ENCODE data around the gene INAFM1.

GRCh38 chr19:47236072-47236675, 38.5 kb upstream of the INAFM1 start:
- TF ChIP-seq, protein P1, sequence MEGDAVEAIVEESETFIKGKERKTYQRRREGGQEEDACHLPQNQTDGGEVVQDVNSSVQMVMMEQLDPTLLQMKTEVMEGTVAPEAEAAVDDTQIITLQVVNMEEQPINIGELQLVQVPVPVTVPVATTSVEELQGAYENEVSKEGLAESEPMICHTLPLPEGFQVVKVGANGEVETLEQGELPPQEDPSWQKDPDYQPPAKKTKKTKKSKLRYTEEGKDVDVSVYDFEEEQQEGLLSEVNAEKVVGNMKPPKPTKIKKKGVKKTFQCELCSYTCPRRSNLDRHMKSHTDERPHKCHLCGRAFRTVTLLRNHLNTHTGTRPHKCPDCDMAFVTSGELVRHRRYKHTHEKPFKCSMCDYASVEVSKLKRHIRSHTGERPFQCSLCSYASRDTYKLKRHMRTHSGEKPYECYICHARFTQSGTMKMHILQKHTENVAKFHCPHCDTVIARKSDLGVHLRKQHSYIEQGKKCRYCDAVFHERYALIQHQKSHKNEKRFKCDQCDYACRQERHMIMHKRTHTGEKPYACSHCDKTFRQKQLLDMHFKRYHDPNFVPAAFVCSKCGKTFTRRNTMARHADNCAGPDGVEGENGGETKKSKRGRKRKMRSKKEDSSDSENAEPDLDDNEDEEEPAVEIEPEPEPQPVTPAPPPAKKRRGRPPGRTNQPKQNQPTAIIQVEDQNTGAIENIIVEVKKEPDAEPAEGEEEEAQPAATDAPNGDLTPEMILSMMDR (conservative IDR thresholded peaks at IDR 0.05; ENCODE audit: low read length) = no peak
- no peak for TF ChIP-seq EZH2phosphoT487 (IDR thresholded peaks at IDR 0.05; ENCODE audit: borderline replicate concordance)

All from Loucy (cell line).